Measurements from ENCODE around the gene IFNGR2. TPM values are rescaled to one million over a fixed set of nuclear protein-coding genes. Genes with fewer than 3 reads are reported as not detected.

IFNGR2 gene
- total and polyA plus RNA-seq, 2 donors (not counting 1 experiment from before 2014, with no cell fraction given) = 50.7 to 57.6 TPM

- TF ChIP-seq, protein P1, sequence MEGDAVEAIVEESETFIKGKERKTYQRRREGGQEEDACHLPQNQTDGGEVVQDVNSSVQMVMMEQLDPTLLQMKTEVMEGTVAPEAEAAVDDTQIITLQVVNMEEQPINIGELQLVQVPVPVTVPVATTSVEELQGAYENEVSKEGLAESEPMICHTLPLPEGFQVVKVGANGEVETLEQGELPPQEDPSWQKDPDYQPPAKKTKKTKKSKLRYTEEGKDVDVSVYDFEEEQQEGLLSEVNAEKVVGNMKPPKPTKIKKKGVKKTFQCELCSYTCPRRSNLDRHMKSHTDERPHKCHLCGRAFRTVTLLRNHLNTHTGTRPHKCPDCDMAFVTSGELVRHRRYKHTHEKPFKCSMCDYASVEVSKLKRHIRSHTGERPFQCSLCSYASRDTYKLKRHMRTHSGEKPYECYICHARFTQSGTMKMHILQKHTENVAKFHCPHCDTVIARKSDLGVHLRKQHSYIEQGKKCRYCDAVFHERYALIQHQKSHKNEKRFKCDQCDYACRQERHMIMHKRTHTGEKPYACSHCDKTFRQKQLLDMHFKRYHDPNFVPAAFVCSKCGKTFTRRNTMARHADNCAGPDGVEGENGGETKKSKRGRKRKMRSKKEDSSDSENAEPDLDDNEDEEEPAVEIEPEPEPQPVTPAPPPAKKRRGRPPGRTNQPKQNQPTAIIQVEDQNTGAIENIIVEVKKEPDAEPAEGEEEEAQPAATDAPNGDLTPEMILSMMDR (conservative IDR thresholded peaks at IDR 0.05 in 1 of 2, IDR thresholded peaks at IDR 0.05 in 1 of 2; ENCODE audit: low read depth in 1 of 2, low read length in 2 of 2) = no peak
- no peak for TF ChIP-seq EZH2 (IDR thresholded peaks at IDR 0.05; ENCODE audit: low read length, missing control alignments)
- H3K27ac ChIP-seq (ENCODE audit: insufficient read depth, low read length) = no peak overlapping the region
- H3K27me3 ChIP-seq (ENCODE audit: control insufficient read depth, insufficient read depth, low read length) = peaks cover 3% of the 10 kb centered on the region
- no peak overlapping the region for H3K9ac ChIP-seq (ENCODE audit: insufficient read depth, low read length)
- no peaks in the 10 kb centered on the region for H4K20me1 ChIP-seq (ENCODE audit: control insufficient read depth, extremely low read depth, insufficient read depth, low read length)
- no peaks in the 10 kb centered on the region for H3K36me3 ChIP-seq (ENCODE audit: control insufficient read depth, insufficient read depth, low read length)
- H3K4me1 ChIP-seq (ENCODE audit: control insufficient read depth, extremely low read depth, insufficient read depth, low read length) = no peaks in the 10 kb centered on the region
- H3K9me3 ChIP-seq (ENCODE audit: control insufficient read depth, insufficient read depth, low read depth, low read length) = no peaks in the 10 kb centered on the region
- DNase-seq (ENCODE audit: low read depth in 2 of 2) = no peak
- H3K4me3 ChIP-seq (replicated peaks in 1 of 4; ENCODE audit: control extremely low read depth in 1 of 4, insufficient read depth in 1 of 4, low read depth in 3 of 4, low read length in 4 of 4) = no peak overlapping the region
- H2AFZ ChIP-seq (ENCODE audit: low read length) = no peak overlapping the region
- no peaks in the 10 kb centered on the region for H3K79me2 ChIP-seq (ENCODE audit: control insufficient read depth, insufficient read depth, low read length)
- no peak overlapping the region for H3K4me2 ChIP-seq (ENCODE audit: extremely low read depth, insufficient read depth, low read length)
These were observed 29.1 kb upstream of the IFNGR2 start for GRCh38 chr21:33374080-33374449.

GRCh38 chr21:33374450-33375096, 28.6 kb upstream of the IFNGR2 start:
- Histone ChIP-seq H3K4me3 (replicated peaks in 1 of 4; ENCODE audit: control extremely low read depth in 1 of 4, insufficient read depth in 1 of 4, low read depth in 3 of 4, low read length in 4 of 4) (no peak overlapping the region), H2AFZ (ENCODE audit: low read length) (no peak overlapping the region), H3K27me3 (ENCODE audit: control insufficient read depth, insufficient read depth, low read length) (peaks cover 3% of the 10 kb centered on the region), H3K36me3 (ENCODE audit: control insufficient read depth, insufficient read depth, low read length) (no peaks in the 10 kb centered on the region), H3K27ac (ENCODE audit: insufficient read depth, low read length) (no peak overlapping the region), H3K79me2 (ENCODE audit: control insufficient read depth, insufficient read depth, low read length) (no peaks in the 10 kb centered on the region), H3K9ac (ENCODE audit: insufficient read depth, low read length) (no peak overlapping the region), H3K4me1 (ENCODE audit: control insufficient read depth, extremely low read depth, insufficient read depth, low read length) (no peaks in the 10 kb centered on the region), H4K20me1 (ENCODE audit: control insufficient read depth, extremely low read depth, insufficient read depth, low read length) (no peaks in the 10 kb centered on the region), H3K4me2 (ENCODE audit: extremely low read depth, insufficient read depth, low read length) (no peak overlapping the region), H3K9me3 (ENCODE audit: control insufficient read depth, insufficient read depth, low read depth, low read length) (no peaks in the 10 kb centered on the region)
- TF ChIP-seq EZH2 (IDR thresholded peaks at IDR 0.05; ENCODE audit: low read length, missing control alignments) = no peak
- TF ChIP-seq, protein P1 (conservative IDR thresholded peaks at IDR 0.05 in 1 of 2, IDR thresholded peaks at IDR 0.05 in 1 of 2; ENCODE audit: low read depth in 1 of 2, low read length in 2 of 2) = peak; percentile 53 to 69
- DNase-seq (ENCODE audit: low read depth in 2 of 2) = peak; percentile 56 to 79

GRCh38 chr21:33375101-33375644, 28.0 kb upstream of the IFNGR2 start:
- Histone ChIP-seq H3K4me2 (ENCODE audit: extremely low read depth, insufficient read depth, low read length) (no peak overlapping the region), H3K36me3 (ENCODE audit: control insufficient read depth, insufficient read depth, low read length) (no peaks in the 10 kb centered on the region), H3K4me1 (ENCODE audit: control insufficient read depth, extremely low read depth, insufficient read depth, low read length) (peaks cover 3% of the 10 kb centered on the region), H3K4me3 (replicated peaks in 1 of 4; ENCODE audit: control extremely low read depth in 1 of 4, insufficient read depth in 1 of 4, low read depth in 3 of 4, low read length in 4 of 4) (no peak overlapping the region), H3K27ac (ENCODE audit: insufficient read depth, low read length) (no peak overlapping the region), H4K20me1 (ENCODE audit: control insufficient read depth, extremely low read depth, insufficient read depth, low read length) (no peaks in the 10 kb centered on the region), H3K79me2 (ENCODE audit: control insufficient read depth, insufficient read depth, low read length) (no peaks in the 10 kb centered on the region), H3K9me3 (ENCODE audit: control insufficient read depth, insufficient read depth, low read depth, low read length) (no peaks in the 10 kb centered on the region), H3K27me3 (ENCODE audit: control insufficient read depth, insufficient read depth, low read length) (peaks cover under 1% of the 10 kb centered on the region), H3K9ac (ENCODE audit: insufficient read depth, low read length) (no peak overlapping the region), H2AFZ (ENCODE audit: low read length) (no peak overlapping the region)
- no peak for DNase-seq (ENCODE audit: low read depth in 2 of 2)
- TF ChIP-seq, protein P1 (conservative IDR thresholded peaks at IDR 0.05 in 1 of 2, IDR thresholded peaks at IDR 0.05 in 1 of 2; ENCODE audit: low read depth in 1 of 2, low read length in 2 of 2) = no peak
- TF ChIP-seq EZH2 (IDR thresholded peaks at IDR 0.05; ENCODE audit: low read length, missing control alignments) = no peak
